Common myeloid progenitor, CD34-positive (primary cell): ENCODE measurements around the gene EPN3.

Experiments
- CTCF ChIA-PET: fragments of 350-600 bp; sonication (Branson Sonifier 250); formaldehyde crosslinking; loops from one replicate; lab custom pipeline; 2021; ENCODE audit warnings: antibody characterized with exemption; lab: Charles Lee
- POLR2A ChIA-PET: fragments of 350-600 bp; sonication (Branson Sonifier 250); formaldehyde crosslinking; loops from one replicate; lab custom pipeline; 2021; ENCODE audit warnings: antibody characterized with exemption; lab: Charles Lee
- DNase-seq, 3 donors: peaks; one replicate each; pipeline versions ENCODE4 v3.0.0 to v3.0.0-alpha.2; 2013
- H3K27ac ChIP-seq, 2 experiments: 1 replicate in 1 of 2; 2 replicates in 1 of 2; pipeline ENCODE4 v1.7.0; 2013; ENCODE audit warnings: inconsistent platforms in 2 of 2, low read length in 2 of 2, mild to moderate bottlenecking in 2 of 2, low read depth in 1 of 2, moderate library complexity in 1 of 2; ENCODE audit not compliant: severe bottlenecking in 2 of 2, insufficient read depth in 1 of 2, poor library complexity in 1 of 2
- H3K27me3 ChIP-seq, 5 experiments: replicated peaks in 2 of 5; 1 replicate in 3 of 5; 2 replicates in 2 of 5; pipeline versions ENCODE4 v1.6.1 to v1.7.0; 2013; ENCODE audit warnings: low read length in 4 of 5, mild to moderate bottlenecking in 2 of 5, moderate library complexity in 2 of 5, inconsistent platforms in 1 of 5; ENCODE audit not compliant: insufficient read depth in 5 of 5, control insufficient read depth in 4 of 5
- H3K36me3 ChIP-seq, 4 experiments: 1 replicate in 2 of 4; 2 replicates in 2 of 4; pipeline versions ENCODE4 v1.6.1 to v1.7.0; 2013; ENCODE audit warnings: low read length in 3 of 4, control low read depth in 1 of 4, mild to moderate bottlenecking in 1 of 4; ENCODE audit not compliant: control insufficient read depth in 4 of 4, insufficient read depth in 4 of 4
- H3K4me1 ChIP-seq, 4 experiments: 1 replicate in 3 of 4; 2 replicates in 1 of 4; pipeline versions ENCODE4 v1.6.1 to v1.7.1; 2013; ENCODE audit warnings: low read length in 3 of 4, mild to moderate bottlenecking in 3 of 4, control low read depth in 1 of 4, inconsistent platforms in 1 of 4, moderate library complexity in 1 of 4; ENCODE audit not compliant: control insufficient read depth in 4 of 4, insufficient read depth in 4 of 4; ENCODE audit errors: control extremely low read depth in 1 of 4
- H3K4me3 ChIP-seq, 7 experiments: 1 replicate in 4 of 7; 2 replicates in 3 of 7; pipeline versions ENCODE4 v1.5.1 to v1.7.0; 2013; ENCODE audit warnings: mild to moderate bottlenecking in 7 of 7, low read length in 6 of 7, moderate library complexity in 6 of 7, inconsistent platforms in 2 of 7, low read depth in 2 of 7, control low read depth in 1 of 7; ENCODE audit not compliant: insufficient read depth in 4 of 7, control insufficient read depth in 1 of 7; ENCODE audit errors: extremely low read depth in 1 of 7
- H3K9me3 ChIP-seq, 5 experiments: 1 replicate in 4 of 5; 2 replicates in 1 of 5; pipeline versions ENCODE4 v1.6.1 to v1.7.1; 2013; ENCODE audit warnings: low read length in 4 of 5, mild to moderate bottlenecking in 2 of 5, inconsistent platforms in 1 of 5, low read depth in 1 of 5, moderate library complexity in 1 of 5; ENCODE audit not compliant: control insufficient read depth in 4 of 5, insufficient read depth in 2 of 5; ENCODE audit errors: control extremely low read depth in 1 of 5
- WGBS: methylation state at CpG from one replicate; pipeline ENCODE4 v1.1.5; 2013; ENCODE audit not compliant: insufficient coverage; 5-methylcytosine and 5-hydroxymethylcytosine counted together

The EPN3 gene

DNA sequence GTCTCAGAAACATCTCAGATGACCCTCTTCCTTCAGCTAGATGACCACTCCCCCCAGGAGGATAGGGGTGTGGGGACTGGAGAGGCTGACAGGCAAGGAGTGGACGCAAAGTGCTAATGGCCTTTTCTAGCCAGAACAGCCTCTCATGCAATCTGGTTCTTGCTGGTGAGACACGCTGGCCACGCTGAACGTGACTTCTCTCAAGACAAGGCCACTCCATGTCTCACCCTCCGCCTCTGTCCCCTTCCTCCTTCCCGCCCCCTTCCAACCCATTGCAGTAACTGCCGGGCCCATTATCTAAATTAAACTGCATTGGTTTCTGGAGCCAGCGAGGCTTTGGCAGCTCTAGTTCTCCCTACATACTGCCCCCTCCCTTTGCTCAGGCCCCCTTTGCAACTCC lies 37.5 kb downstream of the EPN3 start:
- no peak for DNase-seq
- Histone ChIP-seq H3K36me3 (no peaks in the 10 kb centered on the region), H3K27ac (no peak overlapping the region), H3K9me3 (no peaks in the 10 kb centered on the region), H3K27me3 (peaks cover 0 to 31% (median 12%) of the 10 kb centered on the region in 5 experiments), H3K4me1 (peaks cover 0 to 4% (median under 1%) of the 10 kb centered on the region in 4 experiments), H3K4me3 (no peak overlapping the region)
- POLR2A ChIA-PET, result no interaction called here
- 95% methylated on average over 7 of the region's 8 CpGs for WGBS
- CTCF ChIA-PET, result interaction anchor here (0.9 to 1.4 kb wide), 3 partner anchors 19 to 91 kb away, joined by 3 to 4 read pairs (median 3); no protein-coding TSS in a partner anchor

GRCh38 chr17:50570528-50570927 lies 38.0 kb downstream of the EPN3 start:
- H3K4me3 ChIP-seq, result no peak overlapping the region
- ChIA-PET POLR2A (interaction anchor here (0.6 kb wide), 2 partner anchors 65 to 76 kb away, joined by 3 to 4 read pairs; no protein-coding TSS in a partner anchor), CTCF (interaction anchor here (0.9 to 1.4 kb wide), 3 partner anchors 19 to 90 kb away, joined by 3 to 4 read pairs (median 3); no protein-coding TSS in a partner anchor)
- no peaks in the 10 kb centered on the region for H3K36me3 ChIP-seq
- no peak for DNase-seq
- H3K27me3 ChIP-seq, result peaks cover 0 to 26% (median 12%) of the 10 kb centered on the region in 5 experiments
- H3K4me1 ChIP-seq, result peaks cover 0 to under 1% (median 0%) of the 10 kb centered on the region in 4 experiments
- H3K9me3 ChIP-seq, result no peaks in the 10 kb centered on the region
- WGBS, result 100% methylated on average over 3 of the region's 7 CpGs
- no peak overlapping the region for H3K27ac ChIP-seq

- Histone ChIP-seq H3K9me3 (no peaks in the 10 kb centered on the region), H3K27ac (no peak overlapping the region), H3K4me1 (no peaks in the 10 kb centered on the region), H3K36me3 (no peaks in the 10 kb centered on the region), H3K27me3 (peaks cover 0 to 15% (median 9%) of the 10 kb centered on the region in 5 experiments), H3K4me3 (no peak overlapping the region)
- 82% methylated on average over 19 of the region's 19 CpGs for WGBS
- POLR2A ChIA-PET, result no interaction called here
- CTCF ChIA-PET, result interaction anchor here (1.6 kb wide), 1 partner anchor 39 kb away, joined by 3 read pairs; no protein-coding TSS in a partner anchor
- DNase-seq, result no peak
These were observed 39.1 kb downstream of the EPN3 start for GRCh38 chr17:50571681-50572080.

DNA sequence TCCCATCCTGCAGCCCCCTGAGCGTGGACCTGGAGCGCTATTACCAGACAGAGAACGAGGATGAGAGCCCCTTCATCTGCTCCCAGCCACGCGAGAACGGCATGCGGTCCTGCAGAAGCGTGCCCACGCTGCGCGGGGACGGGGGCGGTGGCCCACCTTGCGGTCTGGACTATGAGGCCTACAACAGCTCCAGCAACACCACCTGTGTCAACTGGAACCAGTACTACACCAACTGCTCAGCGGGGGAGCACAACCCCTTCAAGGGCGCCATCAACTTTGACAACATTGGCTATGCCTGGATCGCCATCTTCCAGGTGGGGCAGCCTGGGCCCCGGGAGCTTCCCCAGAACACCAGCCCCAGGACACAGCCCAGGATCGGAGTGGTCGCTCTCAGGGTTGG lies 40.0 kb downstream of the EPN3 start:
- CTCF ChIA-PET, result interaction anchor here (1.1 to 2.4 kb wide), 3 partner anchors 11 to 38 kb away, joined by 3 to 13 read pairs (median 4); partner anchors contain the start of gene CACNA1G
- Histone ChIP-seq H3K27ac (no peak overlapping the region), H3K4me1 (no peaks in the 10 kb centered on the region), H3K4me3 (no peak overlapping the region), H3K36me3 (no peaks in the 10 kb centered on the region), H3K9me3 (no peaks in the 10 kb centered on the region), H3K27me3 (peaks cover 0 to 8% (median 2%) of the 10 kb centered on the region in 5 experiments)
- no peak for DNase-seq
- POLR2A ChIA-PET, result no interaction called here
- 98% methylated on average over 18 of the region's 20 CpGs for WGBS

- CTCF ChIA-PET, result interaction anchor here (1.6 to 2.4 kb wide), 2 partner anchors 13 to 46 kb away, joined by 3 to 13 read pairs; partner anchors contain the start of gene CACNA1G
These were observed 41.5 kb downstream of the EPN3 start for GRCh38 chr17:50573866-50574611.

GRCh38 chr17:50575581-50576210 lies 43.2 kb downstream of the EPN3 start:
- Histone ChIP-seq H3K27me3 (peaks cover 0 to 9% (median 2%) of the 10 kb centered on the region in 5 experiments), H3K4me1 (peaks cover 0 to 2% (median 0%) of the 10 kb centered on the region in 4 experiments), H3K4me3 (no peak overlapping the region), H3K27ac (no peak overlapping the region), H3K9me3 (no peaks in the 10 kb centered on the region), H3K36me3 (no peaks in the 10 kb centered on the region)
- 95% methylated on average over 27 of the region's 33 CpGs for WGBS
- POLR2A ChIA-PET, result no interaction called here
- no peak for DNase-seq
- CTCF ChIA-PET, result interaction anchor here (1.0 to 2.2 kb wide), 6 partner anchors 11 to 50 kb away, joined by 3 to 10 read pairs (median 4); no protein-coding TSS in a partner anchor

More at GRCh38 chr17:50573866-50574611, 41.5 kb downstream of the EPN3 start:
- DNase-seq, result no peak
- no peaks in the 10 kb centered on the region for H3K4me1 ChIP-seq
- peaks cover 0 to 7% (median 2%) of the 10 kb centered on the region in 5 experiments for H3K27me3 ChIP-seq
- no peaks in the 10 kb centered on the region for H3K36me3 ChIP-seq
- POLR2A ChIA-PET, result no interaction called here
- H3K27ac ChIP-seq, result no peak overlapping the region
- WGBS, result 100% methylated on average over 8 of the region's 12 CpGs
- H3K9me3 ChIP-seq, result no peaks in the 10 kb centered on the region
- H3K4me3 ChIP-seq, result no peak overlapping the region
